Panc1 (cell line): Measurements from ENCODE around the gene ATP5MG. TPM values are rescaled to one million over a fixed set of nuclear protein-coding genes. Genes with fewer than 3 reads are reported as not detected.
A peak's percentile ranks its signal among the peaks of the same experiment; 100 is the strongest.

Experiments
- ATAC-seq: fragments of 200-7000 bp; cut with Tn5 transposase; 2 replicates; pipeline ENCODE4 v1.9.1; 2020; ENCODE audit warnings: mild to moderate bottlenecking, moderate library complexity
- BruUV-seq: library from RNA; stranded (reverse); fragments of 400-500 nt; replicated peaks from 2 replicates; lab custom pipeline; 2021; lab: Mats Ljungman, UMichigan
- CTCF ChIA-PET: fragments of 300-600 bp; sonication (Branson Sonifier 250); formaldehyde crosslinking; loops from one replicate; lab custom pipeline; 2022; ENCODE audit warnings: antibody characterized with exemption; lab: Charles Lee
- POLR2A ChIA-PET: fragments of 300-600 bp; sonication (Branson Sonifier 250); formaldehyde crosslinking; loops from one replicate; lab custom pipeline; 2022; ENCODE audit warnings: antibody characterized with exemption; lab: Charles Lee
- DNase-seq: peaks from one replicate; pipeline ENCODE4 v3.0.0-alpha.2; 2010; ENCODE audit warnings: low read depth, low spot score
- H3K27ac ChIP-seq: 2 replicates; pipeline ENCODE4 v1.5.1; 2011; ENCODE audit warnings: mild to moderate bottlenecking, low read length, inconsistent platforms
- H3K27me3 ChIP-seq: fragments of 200-500 bp; sonication (Bioruptor generic); 2 replicates; pipeline ENCODE4 v1.6.0; 2014; ENCODE audit warnings: low read length, inconsistent platforms; ENCODE audit not compliant: control insufficient read depth, insufficient read depth
- H3K36me3 ChIP-seq: fragments of 200-500 bp; sonication (Bioruptor generic); 2 replicates; pipeline ENCODE4 v1.5.1; 2014; ENCODE audit warnings: inconsistent platforms, mild to moderate bottlenecking, low read length, moderate library complexity; ENCODE audit not compliant: control insufficient read depth, insufficient read depth
- H3K4me1 ChIP-seq: 2 replicates; pipeline ENCODE4 v1.5.1; 2011; ENCODE audit warnings: inconsistent platforms, mild to moderate bottlenecking, low read length, moderate library complexity; ENCODE audit not compliant: control insufficient read depth, insufficient read depth
- H3K4me3 ChIP-seq, 2 experiments: 2 replicates each; pipeline ENCODE4 v1.5.1; 2011 to 2012; ENCODE audit warnings: low read depth in 2 of 2, low read length in 2 of 2, mild to moderate bottlenecking in 2 of 2, inconsistent platforms in 1 of 2, moderate library complexity in 1 of 2
- H3K9me3 ChIP-seq: fragments of 200-500 bp; sonication (Bioruptor generic); 2 replicates; pipeline ENCODE4 v1.5.1; 2014; ENCODE audit warnings: low read depth, mild to moderate bottlenecking, inconsistent platforms, low read length, moderate library complexity; ENCODE audit not compliant: control insufficient read depth, insufficient read depth
- CTCF ChIP-seq: fragments of 450-650 bp; IDR thresholded peaks from 2 replicates; pipeline ENCODE4 v1.5.1; 2017; ENCODE audit warnings: mild to moderate bottlenecking
- POLR2AphosphoS5 ChIP-seq: IDR thresholded peaks from 2 replicates; pipeline ENCODE4 v1.6.1; 2012; ENCODE audit warnings: mild to moderate bottlenecking, low read depth, low read length, moderate library complexity
- REST ChIP-seq, 2 experiments: IDR thresholded peaks; 2 replicates each; pipeline ENCODE4 v1.6.1; 2011 to 2012; ENCODE audit warnings: low read depth in 2 of 2, control low read depth in 1 of 2, low read length in 1 of 2, mild to moderate bottlenecking in 1 of 2, moderate library complexity in 1 of 2; ENCODE audit not compliant: insufficient read depth in 1 of 2
- SIN3A ChIP-seq: IDR thresholded peaks from 2 replicates; pipeline ENCODE4 v1.6.1; 2012; ENCODE audit warnings: low read depth, mild to moderate bottlenecking, low read length, moderate library complexity, borderline replicate concordance; ENCODE audit not compliant: insufficient read depth
- TCF7L2 ChIP-seq: IDR thresholded peaks from 2 replicates; pipeline ENCODE4 v1.6.1; 2011; ENCODE audit warnings: mild to moderate bottlenecking, low read depth, low read length, inconsistent platforms
- in situ Hi-C: cut with HindIII; loops from 2 replicates; pipeline ENCODE4 v1.10.0; 2016; ENCODE audit warnings: low sequenced_read_pairs, low pct_unique_long_range_greater_than_20kb
- intact Hi-C: fragments of 100-400 bp; cut with micrococcal nuclease; formaldehyde crosslinking; loops from one replicate; pipeline ENCODE4 v1.10.0; 2022; ENCODE audit not compliant: unreplicated experiment
- total RNA-seq: library from RNA; stranded (reverse); gene quantifications from one replicate; pipeline ENCODE4 v1.2.1, GENCODE V29; 2021; ENCODE audit not compliant: unreplicated experiment

The ATP5MG gene
- total RNA-seq, 1 experiment from 2014 or later: 504 TPM

GRCh38 chr11:118439646-118440045 is 38.2 kb downstream of the ATP5MG start:
- peak overlapping the region in 1 of 2 experiments; percentile 84; a peak in 2 of 4 replicates for H3K4me3 ChIP-seq
- H3K36me3 ChIP-seq: peaks cover 12% of the 10 kb centered on the region; the same call in 1 of the 2 replicates
- TF ChIP-seq POLR2AphosphoS5 (no peak), REST (IDR thresholded peaks at IDR 0.05; ENCODE audit: insufficient read depth in 1 of 2, low read depth in 2 of 2, low read length in 1 of 2) (no peak), TCF7L2 (no peak), CTCF (no peak), SIN3A (no peak)
- in situ Hi-C loops (no loop called here), intact Hi-C loops (no loop called here)
- H3K4me1 ChIP-seq: peaks cover 58% of the 10 kb centered on the region
- no TSS peak for BruUV-seq
- H3K27me3 ChIP-seq: no peaks in the 10 kb centered on the region
- ATAC-seq (no peak), DNase-seq (no peak)
- peak overlapping the region; percentile 91 for H3K27ac ChIP-seq
- H3K9me3 ChIP-seq: no peaks in the 10 kb centered on the region
- CTCF ChIA-PET: interaction anchor here (0.7 kb wide), 1 partner anchor 75 kb away, joined by 3 read pairs; no protein-coding TSS in a partner anchor
- POLR2A ChIA-PET: no interaction called here

GRCh38 chr11:118441770-118442275 is 40.4 kb downstream of the ATP5MG start:
- BruUV-seq: no TSS peak
- H3K27me3 ChIP-seq: no peaks in the 10 kb centered on the region
- DNase-seq: no peak
- H3K9me3 ChIP-seq: no peaks in the 10 kb centered on the region
- TF ChIP-seq REST (IDR thresholded peaks at IDR 0.05; ENCODE audit: insufficient read depth in 1 of 2, low read depth in 2 of 2, low read length in 1 of 2): no peak
- no peak for TF ChIP-seq SIN3A
- no peak; the same call in 1 of the 2 replicates for TF ChIP-seq CTCF
- TF ChIP-seq POLR2AphosphoS5: no peak
- TF ChIP-seq TCF7L2: no peak
- POLR2A ChIA-PET: no interaction called here
- peak overlapping the region; percentile 53 for H3K27ac ChIP-seq
- no peak overlapping the region for H3K4me3 ChIP-seq
- in situ Hi-C loops (no loop called here), intact Hi-C loops (loop anchor here (2.0 kb wide), 1 partner anchor 39 kb away; no protein-coding TSS in a partner anchor)
- ATAC-seq: no peak
- H3K36me3 ChIP-seq: peaks cover 12% of the 10 kb centered on the region; the same call in 1 of the 2 replicates
- H3K4me1 ChIP-seq: peaks cover 60% of the 10 kb centered on the region
- CTCF ChIA-PET: no interaction called here
